OCI-LY3 (cell line): Measurements from ENCODE around the gene SLC24A2.

Source experiments
- CTCF ChIP-seq: fragments of 200-600, 300-600 bp; sonication (generic); IDR thresholded peaks from 2 replicates; pipeline ENCODE4 v1.5.1; 2014; ENCODE audit warnings: antibody characterized with exemption, low read length, low read depth
- EZH2phosphoT487 ChIP-seq: fragments of 200-600 bp; shearing (Covaris generic); IDR thresholded peaks from 2 replicates; pipeline ENCODE4 v1.6.1; 2018; ENCODE audit warnings: antibody characterized with exemption, mixed run types, low read depth

- TF ChIP-seq CTCF (no peak), EZH2phosphoT487 (no peak)
Measured at GRCh38 chr9:19741178-19741577, 47.7 kb downstream of the SLC24A2 start.
